Skeletal muscle cell (primary cell): ENCODE measurements around the gene IWS1.
"Not testable (repeated sequence)": the region's sequence is repeated elsewhere in the genome, so short reads cannot be mapped to it uniquely, and the experiment has no call there.

Source experiments
- DNase-seq: peaks from one replicate; pipeline ENCODE4 v3.0.0-alpha.2; 2010; ENCODE audit warnings: low read depth
- H3K4me3 ChIP-seq: 2 replicates; pipeline ENCODE4 v1.5.1; 2011; ENCODE audit warnings: low read depth, mild to moderate bottlenecking, control low read depth, low read length, moderate library complexity

Gene IWS1

GRCh38 chr2:127465258-127465657 lies 61.0 kb downstream of the IWS1 start:
- H3K4me3 ChIP-seq: no peak overlapping the region
- DNase-seq: no peak

- no peak for DNase-seq
- no peak overlapping the region for H3K4me3 ChIP-seq
Observed at GRCh38 chr2:127464470-127465257, 61.6 kb downstream of the IWS1 start.

- no peak for DNase-seq
- no peak overlapping the region for H3K4me3 ChIP-seq
Observed at GRCh38 chr2:127463155-127463991, 62.9 kb downstream of the IWS1 start.

GRCh38 chr2:127462461-127462860 lies 63.8 kb downstream of the IWS1 start:
- DNase-seq: no peak
- H3K4me3 ChIP-seq: no peak overlapping the region

GRCh38 chr2:127456960-127457359 lies 69.3 kb downstream of the IWS1 start:
- no peak overlapping the region for H3K4me3 ChIP-seq
- no peak for DNase-seq

- no peak overlapping the region for H3K4me3 ChIP-seq
- no peak for DNase-seq
Observed at GRCh38 chr2:127455566-127456493, 70.5 kb downstream of the IWS1 start.

GRCh38 chr2:127454595-127455565 lies 71.4 kb downstream of the IWS1 start:
- no peak overlapping the region for H3K4me3 ChIP-seq
- no peak for DNase-seq

- no peak overlapping the region for H3K4me3 ChIP-seq
- DNase-seq: no peak
Observed at GRCh38 chr2:127453392-127454171, 72.7 kb downstream of the IWS1 start.

- H3K4me3 ChIP-seq: no peak overlapping the region
- DNase-seq: no peak
Observed at GRCh38 chr2:127453013-127453391, 73.3 kb downstream of the IWS1 start.

GRCh38 chr2:127452423-127452822 lies 73.9 kb downstream of the IWS1 start:
- DNase-seq, H3K4me3 ChIP-seq: not testable (repeated sequence)

GRCh38 chr2:127451981-127452380 lies 74.3 kb downstream of the IWS1 start:
- no peak overlapping the region for H3K4me3 ChIP-seq
- DNase-seq: no peak

GRCh38 chr2:127449898-127450297 lies 76.4 kb downstream of the IWS1 start:
- DNase-seq: no peak
- H3K4me3 ChIP-seq: no peak overlapping the region

- H3K4me3 ChIP-seq: no peak overlapping the region
- DNase-seq: no peak
Observed at GRCh38 chr2:127449414-127449813, 76.9 kb downstream of the IWS1 start.

- no peak for DNase-seq
- no peak overlapping the region for H3K4me3 ChIP-seq
Observed at GRCh38 chr2:127448526-127448925, 77.8 kb downstream of the IWS1 start.

GRCh38 chr2:127439343-127439742 lies 86.9 kb downstream of the IWS1 start:
- no peak overlapping the region for H3K4me3 ChIP-seq
- DNase-seq: no peak

GRCh38 chr2:127437781-127438726 lies 88.2 kb downstream of the IWS1 start:
- H3K4me3 ChIP-seq: no peak overlapping the region
- no peak for DNase-seq

- DNase-seq: no peak
- H3K4me3 ChIP-seq: no peak overlapping the region
Observed at GRCh38 chr2:127437056-127437455, 89.2 kb downstream of the IWS1 start.
